ENCODE results near the gene SKOR2.

DNA sequence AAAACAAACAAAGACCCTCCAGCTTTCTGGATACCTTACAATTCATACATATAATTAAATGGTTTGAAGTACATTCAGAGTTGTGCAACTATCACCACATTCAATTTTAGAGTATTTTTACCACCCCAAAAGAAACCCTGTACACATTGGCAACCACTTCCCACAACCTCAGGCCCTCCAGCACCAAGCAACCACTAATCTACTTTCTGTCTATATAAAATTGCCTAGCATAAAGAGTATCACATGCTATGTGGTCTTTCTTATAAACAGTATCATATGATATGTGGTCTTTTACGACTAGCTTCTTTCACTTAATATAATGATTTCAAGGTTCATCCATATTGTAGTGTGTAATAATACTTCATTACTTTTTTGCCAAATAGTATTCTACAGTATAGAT lies 82.5 kb downstream of the SKOR2 start:
- TF ChIP-seq, protein P1, sequence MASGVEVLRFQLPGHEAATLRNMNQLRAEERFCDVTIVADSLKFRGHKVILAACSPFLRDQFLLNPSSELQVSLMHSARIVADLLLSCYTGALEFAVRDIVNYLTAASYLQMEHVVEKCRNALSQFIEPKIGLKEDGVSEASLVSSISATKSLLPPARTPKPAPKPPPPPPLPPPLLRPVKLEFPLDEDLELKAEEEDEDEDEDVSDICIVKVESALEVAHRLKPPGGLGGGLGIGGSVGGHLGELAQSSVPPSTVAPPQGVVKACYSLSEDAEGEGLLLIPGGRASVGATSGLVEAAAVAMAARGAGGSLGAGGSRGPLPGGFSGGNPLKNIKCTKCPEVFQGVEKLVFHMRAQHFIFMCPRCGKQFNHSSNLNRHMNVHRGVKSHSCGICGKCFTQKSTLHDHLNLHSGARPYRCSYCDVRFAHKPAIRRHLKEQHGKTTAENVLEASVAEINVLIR (CRISPR knock-in tag; IDR thresholded peaks at IDR 0.05), result no peak
- TF ChIP-seq, protein P2, sequence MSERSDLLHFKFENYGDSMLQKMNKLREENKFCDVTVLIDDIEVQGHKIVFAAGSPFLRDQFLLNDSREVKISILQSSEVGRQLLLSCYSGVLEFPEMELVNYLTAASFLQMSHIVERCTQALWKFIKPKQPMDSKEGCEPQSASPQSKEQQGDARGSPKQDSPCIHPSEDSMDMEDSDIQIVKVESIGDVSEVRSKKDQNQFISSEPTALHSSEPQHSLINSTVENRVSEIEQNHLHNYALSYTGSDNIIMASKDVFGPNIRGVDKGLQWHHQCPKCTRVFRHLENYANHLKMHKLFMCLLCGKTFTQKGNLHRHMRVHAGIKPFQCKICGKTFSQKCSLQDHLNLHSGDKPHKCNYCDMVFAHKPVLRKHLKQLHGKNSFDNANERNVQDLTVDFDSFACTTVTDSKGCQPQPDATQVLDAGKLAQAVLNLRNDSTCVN (CRISPR knock-in tag; IDR thresholded peaks at IDR 0.05), result no peak
- TF ChIP-seq NFXL1 (CRISPR knock-in tag; IDR thresholded peaks at IDR 0.05), result no peak
- TF ChIP-seq, protein P3, sequence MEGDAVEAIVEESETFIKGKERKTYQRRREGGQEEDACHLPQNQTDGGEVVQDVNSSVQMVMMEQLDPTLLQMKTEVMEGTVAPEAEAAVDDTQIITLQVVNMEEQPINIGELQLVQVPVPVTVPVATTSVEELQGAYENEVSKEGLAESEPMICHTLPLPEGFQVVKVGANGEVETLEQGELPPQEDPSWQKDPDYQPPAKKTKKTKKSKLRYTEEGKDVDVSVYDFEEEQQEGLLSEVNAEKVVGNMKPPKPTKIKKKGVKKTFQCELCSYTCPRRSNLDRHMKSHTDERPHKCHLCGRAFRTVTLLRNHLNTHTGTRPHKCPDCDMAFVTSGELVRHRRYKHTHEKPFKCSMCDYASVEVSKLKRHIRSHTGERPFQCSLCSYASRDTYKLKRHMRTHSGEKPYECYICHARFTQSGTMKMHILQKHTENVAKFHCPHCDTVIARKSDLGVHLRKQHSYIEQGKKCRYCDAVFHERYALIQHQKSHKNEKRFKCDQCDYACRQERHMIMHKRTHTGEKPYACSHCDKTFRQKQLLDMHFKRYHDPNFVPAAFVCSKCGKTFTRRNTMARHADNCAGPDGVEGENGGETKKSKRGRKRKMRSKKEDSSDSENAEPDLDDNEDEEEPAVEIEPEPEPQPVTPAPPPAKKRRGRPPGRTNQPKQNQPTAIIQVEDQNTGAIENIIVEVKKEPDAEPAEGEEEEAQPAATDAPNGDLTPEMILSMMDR (IDR thresholded peaks at IDR 0.05 in 2 of 3, conservative IDR thresholded peaks at IDR 0.05 in 1 of 3; ENCODE audit: insufficient read depth in 2 of 3, low read depth in 1 of 3, low read length in 3 of 3), result no peak
- TF ChIP-seq NBN (IDR thresholded peaks at IDR 0.05; ENCODE audit: low read depth), result no peak
- TF ChIP-seq ZFP36 (IDR thresholded peaks at IDR 0.05; ENCODE audit: low read depth, low read length, partially characterized antibody), result no peak
